ELF-1 (cell line): Measurements from ENCODE around the gene FGF18.
A peak's percentile ranks its signal among the peaks of the same experiment; 100 is the strongest.
"Not testable (repeated sequence)": the region's sequence is repeated elsewhere in the genome, so short reads cannot be mapped to it uniquely, and the experiment has no call there.

ENCODE experiments used
- DNase-seq: peaks from one replicate; pipeline ENCODE4 v3.0.0-alpha.2; 2016; ENCODE audit warnings: low read depth, low spot score

FGF18 gene

DNA sequence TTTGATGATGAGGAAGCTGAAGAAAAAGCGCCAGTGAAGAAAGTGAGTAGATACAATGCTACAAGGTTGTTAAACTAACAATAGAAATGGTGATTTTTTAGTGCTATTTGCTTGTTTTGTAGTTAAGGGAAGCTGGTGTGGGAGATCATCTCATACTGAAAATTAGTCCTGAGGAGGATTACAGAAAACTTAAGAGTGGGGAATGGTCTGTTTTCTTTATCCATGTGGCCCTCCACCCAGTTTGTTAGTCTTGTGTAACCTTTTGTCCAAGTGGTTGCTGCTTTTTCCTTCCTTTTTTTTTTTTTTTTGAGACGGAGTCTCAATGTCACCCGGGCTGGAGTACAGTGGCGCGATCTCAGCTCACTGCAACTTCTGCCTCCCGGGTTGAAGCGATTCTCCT is 19.3 kb upstream of the FGF18 start:
- no peak for DNase-seq

DNA sequence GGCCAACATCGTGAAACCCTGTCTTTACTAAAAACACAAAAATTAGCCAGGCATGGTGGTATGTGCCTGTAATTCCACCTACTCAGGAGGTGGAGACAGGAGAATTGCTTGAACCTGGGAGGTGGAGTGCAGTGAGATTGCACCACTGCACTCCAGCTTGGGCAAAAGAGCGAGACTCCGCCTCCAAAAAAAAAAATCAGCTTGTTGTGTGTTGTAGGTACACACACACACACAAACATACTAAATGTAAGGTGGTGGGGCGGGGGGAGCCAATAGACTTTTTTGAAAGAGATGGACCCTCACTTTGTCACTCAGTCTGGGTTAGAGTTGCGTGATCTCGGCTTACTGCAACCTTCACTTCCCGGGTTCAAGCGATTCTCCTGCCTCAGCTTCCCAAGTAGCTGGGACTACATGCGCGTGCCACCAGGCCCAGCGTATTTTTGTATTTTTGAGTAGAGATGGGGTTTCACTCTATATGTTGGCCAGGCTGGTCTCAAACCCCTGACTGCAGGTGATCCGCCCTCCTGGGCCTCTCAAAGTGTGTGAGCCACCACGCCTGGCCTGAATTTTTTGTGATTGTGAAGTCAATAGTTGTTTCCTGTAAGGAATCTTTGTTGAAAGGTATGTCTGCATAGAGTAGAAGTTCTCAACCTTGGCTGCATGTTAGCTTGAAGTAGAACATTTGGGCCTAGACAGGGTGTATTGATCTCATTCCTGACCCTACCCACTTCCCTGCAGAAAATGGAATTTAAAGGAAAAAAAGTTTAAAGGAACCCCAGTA is 18.1 kb upstream of the FGF18 start:
- DNase-seq, result no peak

- not testable (repeated sequence) for DNase-seq
These were observed 16.7 kb upstream of the FGF18 start for GRCh38 chr5:171402751-171403150.

GRCh38 chr5:171405615-171406014 is 13.8 kb upstream of the FGF18 start:
- DNase-seq, result no peak

DNA sequence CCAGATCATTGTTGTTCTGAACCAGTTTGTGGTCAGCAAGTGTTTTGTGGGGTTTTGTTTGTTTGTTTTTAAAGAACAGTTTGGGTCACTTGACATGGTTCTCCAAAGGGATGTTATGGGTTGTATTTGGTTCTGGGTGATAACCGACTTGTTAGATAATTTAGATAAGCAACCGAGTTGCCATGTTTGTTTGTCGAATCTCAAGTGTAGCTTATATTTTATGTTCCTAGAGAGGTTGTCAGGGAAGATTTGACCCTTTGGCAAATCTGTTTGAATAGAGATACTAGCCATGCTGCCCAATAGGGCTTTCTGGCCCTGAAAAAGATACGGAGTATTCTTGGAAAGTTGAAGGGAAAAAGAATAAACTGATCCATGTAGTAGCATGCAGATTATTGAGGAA is 12.2 kb upstream of the FGF18 start:
- no peak for DNase-seq

DNA sequence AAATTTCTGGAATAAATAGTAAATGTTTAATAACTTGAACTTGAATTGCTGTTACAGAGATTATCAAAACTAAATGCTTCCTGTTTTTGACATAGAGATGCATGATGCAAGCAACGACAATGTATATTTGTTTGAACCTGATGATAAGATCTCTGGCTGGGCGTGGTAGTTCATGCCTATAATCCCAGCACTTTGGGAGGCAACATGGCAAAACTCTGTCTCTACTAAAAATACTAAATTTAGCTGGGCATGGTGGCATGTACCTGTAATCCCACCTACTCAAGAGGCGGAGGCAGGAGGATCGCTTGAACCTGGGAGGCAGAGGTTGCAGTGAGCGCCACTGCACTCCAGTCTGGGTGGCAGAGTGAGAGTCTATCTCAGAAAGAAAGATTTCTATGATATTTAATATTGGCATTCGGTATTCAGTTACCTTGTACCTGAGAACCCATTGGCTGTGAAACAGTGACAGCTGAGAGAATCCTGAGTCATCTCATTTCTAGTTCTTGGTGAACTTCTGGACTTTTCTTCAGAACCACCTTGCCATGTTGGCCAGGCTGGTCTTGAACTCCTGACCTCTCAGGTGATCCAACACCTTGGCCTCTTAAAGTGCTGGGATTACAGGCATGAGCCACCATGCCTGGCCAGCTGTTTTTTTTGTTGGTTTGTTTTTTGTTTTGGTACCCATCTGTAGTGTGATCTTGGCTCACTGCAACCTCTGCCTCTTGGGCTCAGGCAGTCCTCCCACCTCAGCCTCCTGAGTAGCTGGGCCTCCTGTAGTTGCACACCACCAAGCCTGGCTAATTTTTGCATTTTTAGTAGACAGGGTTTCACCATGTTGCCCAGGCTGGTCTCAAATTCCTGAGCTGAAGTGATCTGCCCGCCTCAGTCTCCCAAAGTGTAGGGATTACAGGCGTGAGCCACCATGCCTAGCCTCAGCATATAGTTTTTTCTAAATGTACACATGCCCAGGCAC is 10.0 kb upstream of the FGF18 start:
- no peak for DNase-seq

GRCh38 chr5:171410181-171410580 is 9.3 kb upstream of the FGF18 start:
- no peak for DNase-seq

- no peak for DNase-seq
These were observed 7.3 kb upstream of the FGF18 start for GRCh38 chr5:171412186-171412585.

GRCh38 chr5:171413153-171413910 is 6.1 kb upstream of the FGF18 start:
- no peak for DNase-seq

- DNase-seq, result not testable (repeated sequence)
These were observed 5.5 kb upstream of the FGF18 start for GRCh38 chr5:171413993-171414392.

DNA sequence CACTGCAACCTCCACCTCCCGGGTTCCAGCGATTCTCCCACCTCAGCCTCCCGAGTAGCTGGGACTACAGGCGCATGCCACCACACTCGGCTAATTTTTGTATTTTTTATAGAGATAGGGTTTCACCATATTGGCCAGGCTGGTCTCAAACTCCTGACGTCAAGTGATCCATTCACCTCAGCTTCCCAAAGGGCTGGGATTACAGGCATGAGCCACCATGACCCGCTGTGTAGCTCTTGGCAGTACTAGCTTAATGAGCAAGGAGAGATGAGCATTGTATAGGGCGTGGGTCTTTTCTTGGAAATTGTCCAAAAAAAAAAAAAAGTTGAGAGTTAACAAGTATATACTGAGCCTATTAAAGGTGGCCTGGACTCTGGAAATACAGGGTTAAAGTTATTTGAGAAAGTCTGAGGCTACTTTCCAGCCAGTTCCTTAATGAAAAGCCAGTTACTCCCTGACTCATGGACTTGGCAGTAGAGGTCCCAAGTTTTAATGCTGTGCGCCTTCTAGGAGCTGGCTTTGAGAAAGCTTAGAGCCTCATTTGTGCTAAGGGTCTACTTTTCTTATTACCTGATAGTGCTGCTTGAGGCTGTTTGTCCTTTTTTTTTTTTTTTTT is 4.2 kb upstream of the FGF18 start:
- DNase-seq, result no peak

DNA sequence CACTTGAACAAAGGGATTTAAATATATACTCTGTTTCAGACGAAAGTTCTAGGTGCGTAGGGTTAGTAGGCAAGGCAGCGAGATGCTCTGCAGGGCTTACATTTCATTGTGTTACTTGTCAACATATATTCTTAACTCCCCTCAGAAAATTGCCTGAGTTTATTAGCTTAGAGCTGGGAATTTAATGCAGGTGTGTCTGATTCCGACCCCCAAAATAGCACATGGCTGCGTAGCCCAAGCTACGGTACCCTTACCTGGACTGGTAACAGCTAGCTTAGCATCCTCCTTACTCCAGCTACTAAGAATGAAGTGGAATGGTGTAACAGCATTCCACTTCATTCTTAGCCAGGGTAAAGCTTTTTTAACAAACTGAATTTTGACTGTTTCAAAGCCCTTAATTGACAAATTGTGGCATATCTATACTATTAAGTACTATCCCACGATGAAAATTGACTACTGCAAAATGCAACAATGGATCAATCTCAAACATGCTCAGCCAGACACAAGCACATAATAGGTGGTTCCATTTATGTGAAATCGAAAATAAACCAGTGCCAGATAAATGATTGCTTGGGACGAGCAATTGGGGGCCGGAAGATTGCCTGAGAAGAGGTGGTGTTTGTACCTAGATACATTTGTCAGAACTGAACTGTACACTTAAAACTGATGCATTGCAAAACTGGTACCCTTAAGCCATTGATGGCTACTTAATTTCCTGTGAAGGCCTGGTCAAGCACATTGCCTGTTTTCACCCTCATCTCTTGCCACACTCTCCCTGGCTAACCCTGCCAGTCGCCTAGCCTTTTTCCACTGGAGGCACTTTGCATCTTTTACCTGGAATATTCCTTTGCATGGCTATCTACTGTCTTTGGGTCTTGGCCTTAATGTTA is 3.0 kb upstream of the FGF18 start:
- no peak for DNase-seq

DNA sequence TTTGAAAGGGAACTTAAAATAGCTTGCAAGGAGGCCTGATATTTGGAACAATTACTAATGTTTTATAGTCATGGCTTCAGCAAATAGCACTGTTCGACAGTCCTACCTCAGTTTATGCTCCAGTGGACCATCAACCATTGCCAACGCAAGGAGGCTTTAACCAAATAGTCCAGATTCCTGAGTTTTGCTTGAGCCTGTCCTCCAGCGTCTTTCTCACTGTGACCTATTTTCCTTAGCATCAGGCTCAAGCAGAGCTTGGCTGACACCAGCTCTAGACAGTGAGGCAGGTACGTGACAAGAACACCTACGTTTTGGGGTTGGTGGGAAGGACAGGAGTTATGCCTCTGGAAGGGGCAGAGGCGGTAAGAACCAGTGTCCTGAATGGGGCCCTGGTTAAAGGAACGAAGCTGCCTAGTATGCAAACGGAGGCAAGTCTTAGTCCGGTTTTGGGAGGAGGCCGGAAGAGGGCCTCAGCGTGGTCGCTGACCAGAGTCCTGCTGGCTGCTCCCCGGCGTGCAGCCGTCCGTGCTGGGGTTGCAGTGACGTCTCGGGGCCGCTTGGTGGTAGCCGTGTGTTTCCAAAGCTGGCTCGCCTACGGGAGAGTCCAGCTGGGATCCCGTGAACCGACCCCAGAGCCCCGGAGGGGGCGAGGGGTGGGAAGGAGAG is 998 bp upstream of the FGF18 start:
- DNase-seq, result peak; percentile 97

DNA sequence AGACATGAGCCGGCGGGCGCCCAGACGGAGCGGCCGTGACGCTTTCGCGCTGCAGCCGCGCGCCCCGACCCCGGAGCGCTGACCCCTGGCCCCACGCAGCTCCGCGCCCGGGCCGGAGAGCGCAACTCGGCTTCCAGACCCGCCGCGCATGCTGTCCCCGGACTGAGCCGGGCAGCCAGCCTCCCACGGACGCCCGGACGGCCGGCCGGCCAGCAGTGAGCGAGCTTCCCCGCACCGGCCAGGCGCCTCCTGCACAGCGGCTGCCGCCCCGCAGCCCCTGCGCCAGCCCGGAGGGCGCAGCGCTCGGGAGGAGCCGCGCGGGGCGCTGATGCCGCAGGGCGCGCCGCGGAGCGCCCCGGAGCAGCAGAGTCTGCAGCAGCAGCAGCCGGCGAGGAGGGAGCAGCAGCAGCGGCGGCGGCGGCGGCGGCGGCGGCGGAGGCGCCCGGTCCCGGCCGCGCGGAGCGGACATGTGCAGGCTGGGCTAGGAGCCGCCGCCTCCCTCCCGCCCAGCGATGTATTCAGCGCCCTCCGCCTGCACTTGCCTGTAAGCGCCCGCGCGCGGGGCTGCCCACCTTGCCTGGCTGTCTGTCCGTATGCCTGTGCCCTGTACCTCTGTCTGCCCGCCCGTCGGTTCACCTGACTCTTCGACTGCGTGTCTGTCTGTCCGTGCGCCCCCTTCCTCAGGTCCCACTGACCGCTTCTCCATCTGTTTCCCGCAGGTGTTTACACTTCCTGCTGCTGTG is 412 bp downstream of the FGF18 start:
- DNase-seq, result peak; percentile 52

DNA sequence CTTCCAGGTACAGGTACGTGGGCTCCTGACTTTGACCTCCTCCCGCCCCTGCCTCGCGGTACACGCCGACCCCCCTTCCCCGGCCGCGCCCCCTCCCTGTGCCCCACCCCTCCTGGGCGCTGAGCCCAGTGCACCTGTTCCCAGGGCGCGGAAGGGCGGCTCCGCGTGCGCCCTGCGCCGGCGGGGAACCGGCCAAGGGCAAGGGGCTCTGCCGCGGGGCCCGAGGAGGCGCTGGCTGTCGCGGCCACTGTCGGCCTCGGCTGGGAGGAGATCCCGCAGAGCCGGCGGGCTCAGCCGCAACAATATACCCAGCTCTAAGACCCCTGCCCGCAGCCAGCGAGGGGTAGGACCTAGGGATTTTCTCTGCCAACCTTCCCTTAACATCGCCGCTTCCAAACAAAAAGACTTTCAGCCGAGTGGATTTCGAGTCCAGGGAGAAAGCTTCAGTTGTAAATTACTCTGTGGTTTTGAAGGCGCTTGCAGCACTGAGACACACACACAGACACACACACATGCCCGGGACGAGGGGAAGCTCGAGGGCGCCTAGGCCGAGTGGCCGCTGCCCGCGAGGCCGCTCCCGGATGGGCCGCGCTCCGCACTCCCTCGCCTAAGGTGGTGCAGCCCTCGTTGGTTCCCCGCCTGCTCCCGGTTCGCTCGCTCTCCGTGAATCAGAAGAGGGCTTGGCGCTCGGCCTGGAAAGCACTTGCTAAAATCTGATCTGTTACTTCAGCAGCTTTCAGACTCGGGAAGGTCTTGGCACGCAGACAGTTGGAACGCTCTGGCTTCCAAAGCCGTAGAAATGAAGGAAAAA is 1.2 kb downstream of the FGF18 start:
- no peak for DNase-seq

GRCh38 chr5:171421331-171422262 is 2.1 kb downstream of the FGF18 start:
- peak; percentile 51 for DNase-seq

DNA sequence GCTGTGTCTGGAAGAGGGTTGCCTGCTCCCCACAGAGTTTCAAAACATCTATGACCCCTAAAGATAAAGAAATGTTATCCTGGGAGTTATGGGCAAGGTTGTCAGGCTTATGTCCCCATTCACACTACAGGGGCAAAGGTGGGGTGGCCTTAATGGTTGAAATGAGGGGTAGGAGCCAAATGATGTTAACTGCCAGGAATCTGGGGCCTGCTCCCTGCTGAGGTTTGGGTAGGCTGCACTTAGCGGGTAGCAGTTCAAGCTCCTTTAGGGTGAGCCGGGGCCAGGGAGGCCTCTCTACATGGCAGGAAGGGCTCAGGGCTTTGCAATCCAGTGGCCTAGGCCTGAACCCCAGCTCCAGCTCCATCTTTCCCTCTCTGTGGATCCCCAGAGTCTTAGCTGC is 3.0 kb downstream of the FGF18 start:
- no peak for DNase-seq
